ENCODE results near the gene ECI1.

Gene ECI1

DNA sequence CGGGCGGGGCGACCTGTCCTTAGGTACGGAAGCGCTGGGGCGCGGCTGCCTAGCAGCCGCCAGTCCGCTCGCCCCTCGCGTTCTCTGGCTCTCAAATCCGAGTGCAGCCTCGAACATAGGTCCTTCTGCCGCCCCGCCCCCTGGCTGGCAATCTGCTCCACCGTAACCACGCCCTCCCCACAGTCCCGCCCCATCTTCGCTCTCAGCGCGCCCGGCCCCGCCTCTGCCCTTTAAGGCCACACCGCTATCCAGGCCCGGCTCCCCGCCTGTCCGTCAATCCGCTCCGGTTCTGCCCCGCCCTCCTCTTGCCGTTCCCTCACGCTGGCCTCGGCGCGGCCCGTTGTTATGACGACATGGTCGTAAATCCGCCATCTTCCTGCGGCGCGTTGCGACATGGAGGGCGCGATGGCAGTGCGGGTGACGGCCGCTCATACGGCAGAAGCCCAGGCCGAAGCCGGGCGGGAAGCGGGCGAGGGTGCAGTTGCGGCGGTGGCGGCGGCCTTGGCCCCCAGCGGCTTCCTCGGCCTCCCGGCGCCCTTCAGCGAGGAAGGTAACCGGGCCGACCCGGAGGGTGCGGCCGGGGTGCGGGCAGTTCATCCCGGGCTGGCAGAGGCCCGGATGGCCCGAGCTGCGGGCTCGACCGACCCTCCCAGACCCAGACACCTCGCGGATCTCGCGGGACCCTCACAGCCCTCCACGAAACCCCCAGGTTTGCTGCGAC is 28.0 kb downstream of the ECI1 start, which contains the start of gene E4F1:
TSS of gene E4F1 (plus strand) at position 371 of the 721 bp plus-strand sequence. CDS start at position 394, 23 bp downstream.
- Histone ChIP-seq H3K56ac (ENCODE audit: low read length) (peak within 1 kb of the TSS; percentile 94), H2BK120ac (ENCODE audit: low read depth, low read length) (no peak within 1 kb of the TSS), H4K8ac (ENCODE audit: low read depth, low read length) (no peak within 1 kb of the TSS), H3K79me2 (ENCODE audit: control insufficient read depth, insufficient read depth, low read length) (peaks cover 21% of the 10 kb centered on the region), H4K5ac (ENCODE audit: low read length) (no peak within 1 kb of the TSS), H2AK5ac (ENCODE audit: low read length) (no peak within 1 kb of the TSS), H3K36me3 (ENCODE audit: control insufficient read depth, insufficient read depth, low read length) (no peaks in the 10 kb centered on the region), H2BK15ac (replicated peaks; ENCODE audit: low read depth) (no peak within 1 kb of the TSS), H3K27me3 (ENCODE audit: insufficient read depth, low read length, poor library complexity) (no peaks in the 10 kb centered on the region), H3K27ac (ENCODE audit: low read depth, low read length) (peak within 1 kb of the TSS; percentile 14), H3K4me3 (ENCODE audit: low read length) (peak within 1 kb of the TSS; percentile 93), H3K4me2 (ENCODE audit: low read length) (peak within 1 kb of the TSS; percentile 90), H3K9ac (ENCODE audit: low read length) (peak within 1 kb of the TSS; percentile 93), H3K4ac (ENCODE audit: low read depth, low read length) (no peak within 1 kb of the TSS), H3K18ac (ENCODE audit: low read length) (peak within 1 kb of the TSS; percentile 22), H3K23ac (ENCODE audit: low read length) (no peak within 1 kb of the TSS), H2BK5ac (ENCODE audit: low read length) (no peak within 1 kb of the TSS), H3K4me1 (ENCODE audit: control insufficient read depth, low read depth, low read length) (no peaks in the 10 kb centered on the region), H3K79me1 (ENCODE audit: low read length) (peaks cover 15% of the 10 kb centered on the region)
- DNase-seq, result peak; percentile 100
- no CpG with 5 or more reads among the region's 82 CpGs for WGBS (ENCODE audit: extremely low coverage, insufficient coverage, low lambda C conversion rate)

DNA sequence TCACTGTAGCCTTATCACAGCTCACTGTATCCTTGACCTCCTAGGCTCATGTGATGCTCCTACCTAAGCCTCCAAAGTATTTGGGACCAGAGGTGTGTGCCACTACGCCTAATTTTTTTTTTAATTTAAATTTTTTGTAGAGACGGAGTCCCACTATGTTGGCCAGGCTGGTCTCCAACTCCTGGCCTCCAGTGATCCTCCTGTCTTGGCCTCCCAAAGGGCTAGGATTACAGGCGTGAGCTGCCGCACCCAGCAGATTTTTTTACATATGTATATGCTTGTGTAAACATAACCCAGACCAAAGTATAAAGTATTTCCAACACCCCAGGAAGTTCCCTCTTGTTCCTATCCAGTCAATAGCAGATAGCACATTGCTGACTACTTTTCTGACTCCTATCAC is 35.1 kb downstream of the ECI1 start:
- Histone ChIP-seq H2BK5ac (ENCODE audit: low read length) (no peak overlapping the region), H4K8ac (ENCODE audit: low read depth, low read length) (no peak overlapping the region), H3K56ac (ENCODE audit: low read length) (no peak overlapping the region), H3K4me2 (ENCODE audit: low read length) (no peak overlapping the region), H2BK120ac (ENCODE audit: low read depth, low read length) (no peak overlapping the region), H3K27me3 (ENCODE audit: insufficient read depth, low read length, poor library complexity) (no peaks in the 10 kb centered on the region), H2AK5ac (ENCODE audit: low read length) (no peak overlapping the region), H3K4ac (ENCODE audit: low read depth, low read length) (peak overlapping the region; percentile 24), H4K5ac (ENCODE audit: low read length) (no peak overlapping the region), H2BK15ac (replicated peaks; ENCODE audit: low read depth) (no peak overlapping the region), H3K18ac (ENCODE audit: low read length) (no peak overlapping the region), H3K79me2 (ENCODE audit: control insufficient read depth, insufficient read depth, low read length) (peaks cover 24% of the 10 kb centered on the region), H3K79me1 (ENCODE audit: low read length) (peaks cover 12% of the 10 kb centered on the region), H3K36me3 (ENCODE audit: control insufficient read depth, insufficient read depth, low read length) (peaks cover 3% of the 10 kb centered on the region), H3K4me3 (ENCODE audit: low read length) (no peak overlapping the region), H3K27ac (ENCODE audit: low read depth, low read length) (no peak overlapping the region), H3K4me1 (ENCODE audit: control insufficient read depth, low read depth, low read length) (peaks cover 3% of the 10 kb centered on the region), H3K9ac (ENCODE audit: low read length) (peak overlapping the region; percentile 40), H3K23ac (ENCODE audit: low read length) (no peak overlapping the region)
- no CpG with 5 or more reads among the region's 4 CpGs for WGBS (ENCODE audit: extremely low coverage, insufficient coverage, low lambda C conversion rate)
- no peak for DNase-seq

DNA sequence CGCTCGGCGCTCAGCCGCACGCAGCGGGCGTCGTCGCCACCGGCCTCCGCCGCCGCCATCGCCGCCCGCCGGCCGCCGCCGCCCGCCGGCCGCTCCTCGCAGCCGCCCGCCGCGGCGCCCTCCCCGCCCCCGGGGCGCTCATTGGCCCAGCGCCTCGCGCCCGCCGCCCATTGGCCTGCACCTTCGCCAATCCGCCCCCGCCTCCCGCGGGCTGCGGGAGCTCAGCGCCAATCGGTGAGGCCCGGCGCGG is 36.7 kb downstream of the ECI1 start, which contains the start of gene PGP:
TSS of gene PGP (minus strand) at position 122 of the 250 bp plus-strand sequence. CDS start at position 59, 63 bp downstream.
- peak within 1 kb of the TSS; percentile 95 for H3K4me3 ChIP-seq (ENCODE audit: low read length)
- H4K5ac ChIP-seq (ENCODE audit: low read length), result peak within 1 kb of the TSS; percentile 71
- H3K4me2 ChIP-seq (ENCODE audit: low read length), result peak within 1 kb of the TSS; percentile 85
- H3K27ac ChIP-seq (ENCODE audit: low read depth, low read length), result peak within 1 kb of the TSS; percentile 91
- H4K8ac ChIP-seq (ENCODE audit: low read depth, low read length), result no peak within 1 kb of the TSS
- H3K23ac ChIP-seq (ENCODE audit: low read length), result no peak within 1 kb of the TSS
- WGBS (ENCODE audit: extremely low coverage, insufficient coverage, low lambda C conversion rate), result no CpG with 5 or more reads among the region's 48 CpGs
- H3K36me3 ChIP-seq (ENCODE audit: control insufficient read depth, insufficient read depth, low read length), result peaks cover 3% of the 10 kb centered on the region
- peak within 1 kb of the TSS; percentile 78 for H2AK5ac ChIP-seq (ENCODE audit: low read length)
- H3K9ac ChIP-seq (ENCODE audit: low read length), result peak within 1 kb of the TSS; percentile 100
- no peak for DNase-seq
- H3K79me2 ChIP-seq (ENCODE audit: control insufficient read depth, insufficient read depth, low read length), result peaks cover 24% of the 10 kb centered on the region
- peaks cover 3% of the 10 kb centered on the region for H3K4me1 ChIP-seq (ENCODE audit: control insufficient read depth, low read depth, low read length)
- H3K18ac ChIP-seq (ENCODE audit: low read length), result peak within 1 kb of the TSS; percentile 82
- peak within 1 kb of the TSS; percentile 99 for H3K56ac ChIP-seq (ENCODE audit: low read length)
- H3K27me3 ChIP-seq (ENCODE audit: insufficient read depth, low read length, poor library complexity), result no peaks in the 10 kb centered on the region
- H2BK120ac ChIP-seq (ENCODE audit: low read depth, low read length), result no peak within 1 kb of the TSS
- peak within 1 kb of the TSS; percentile 97 for H3K4ac ChIP-seq (ENCODE audit: low read depth, low read length)
- peaks cover 12% of the 10 kb centered on the region for H3K79me1 ChIP-seq (ENCODE audit: low read length)
- peak within 1 kb of the TSS; percentile 96 for H2BK5ac ChIP-seq (ENCODE audit: low read length)
- H2BK15ac ChIP-seq (replicated peaks; ENCODE audit: low read depth), result no peak within 1 kb of the TSS

DNA sequence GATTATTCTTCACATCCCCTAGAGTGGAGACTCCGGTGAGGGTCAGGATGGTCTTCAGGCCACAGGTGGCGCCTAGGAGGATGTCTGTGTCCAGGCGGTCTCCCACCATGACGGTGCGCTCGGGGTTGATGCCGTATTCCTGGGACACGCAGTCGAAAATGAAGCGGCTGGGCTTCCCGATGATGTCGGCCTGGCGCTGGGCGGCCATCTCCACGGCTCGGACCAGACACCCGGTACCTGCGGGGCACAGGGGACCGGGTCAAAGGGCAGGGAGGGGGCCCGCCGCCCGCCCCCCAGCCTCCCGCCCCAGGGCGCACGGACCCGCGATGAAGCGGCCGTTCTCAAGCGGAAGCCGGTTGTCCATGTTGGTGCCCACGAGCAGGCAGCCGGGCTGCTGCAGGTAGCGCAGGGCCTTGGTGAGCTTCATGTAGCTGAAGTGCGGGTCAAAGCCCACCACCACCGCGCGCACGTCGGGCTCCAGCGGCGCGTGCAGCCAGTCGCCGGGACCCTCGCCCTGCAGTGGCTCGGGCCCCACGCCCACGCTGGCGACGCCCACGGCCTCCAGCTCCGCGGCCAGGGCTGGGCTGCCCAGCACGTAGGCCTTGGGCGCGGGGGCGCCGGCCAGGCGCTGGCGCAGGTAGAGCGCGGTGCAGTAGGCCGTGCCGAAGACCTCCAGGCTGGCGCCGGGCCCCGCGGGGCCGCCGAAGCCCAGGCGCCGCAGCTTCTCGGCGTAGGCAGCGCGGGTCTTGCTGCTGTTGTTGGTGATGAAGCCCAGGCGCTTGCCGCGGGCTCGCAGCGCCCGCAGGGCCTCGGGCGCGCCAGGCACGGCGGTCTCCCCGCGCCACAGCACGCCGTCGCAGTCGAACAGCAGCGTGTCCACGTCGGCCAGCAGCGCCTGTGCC is 37.3 kb downstream of the ECI1 start:
- peak overlapping the region; percentile 82 for H2BK5ac ChIP-seq (ENCODE audit: low read length)
- H4K8ac ChIP-seq (ENCODE audit: low read depth, low read length), result no peak overlapping the region
- H3K9ac ChIP-seq (ENCODE audit: low read length), result peak overlapping the region; percentile 98
- no peak overlapping the region for H2AK5ac ChIP-seq (ENCODE audit: low read length)
- H2BK120ac ChIP-seq (ENCODE audit: low read depth, low read length), result no peak overlapping the region
- no peak overlapping the region for H3K23ac ChIP-seq (ENCODE audit: low read length)
- peak overlapping the region; percentile 85 for H3K4me2 ChIP-seq (ENCODE audit: low read length)
- peak overlapping the region; percentile 99 for H3K56ac ChIP-seq (ENCODE audit: low read length)
- H3K4ac ChIP-seq (ENCODE audit: low read depth, low read length), result peak overlapping the region; percentile 97
- H3K79me2 ChIP-seq (ENCODE audit: control insufficient read depth, insufficient read depth, low read length), result peaks cover 24% of the 10 kb centered on the region
- H3K4me1 ChIP-seq (ENCODE audit: control insufficient read depth, low read depth, low read length), result peaks cover 3% of the 10 kb centered on the region
- H3K27me3 ChIP-seq (ENCODE audit: insufficient read depth, low read length, poor library complexity), result no peaks in the 10 kb centered on the region
- peak overlapping the region; percentile 72 for H3K27ac ChIP-seq (ENCODE audit: low read depth, low read length)
- H3K18ac ChIP-seq (ENCODE audit: low read length), result peak overlapping the region; percentile 82
- peak overlapping the region; percentile 95 for H3K4me3 ChIP-seq (ENCODE audit: low read length)
- DNase-seq, result peak; percentile 47
- no peak overlapping the region for H2BK15ac ChIP-seq (replicated peaks; ENCODE audit: low read depth)
- no CpG with 5 or more reads among the region's 98 CpGs for WGBS (ENCODE audit: extremely low coverage, insufficient coverage, low lambda C conversion rate)
- peaks cover 12% of the 10 kb centered on the region for H3K79me1 ChIP-seq (ENCODE audit: low read length)
- peaks cover 3% of the 10 kb centered on the region for H3K36me3 ChIP-seq (ENCODE audit: control insufficient read depth, insufficient read depth, low read length)
- no peak overlapping the region for H4K5ac ChIP-seq (ENCODE audit: low read length)

DNA sequence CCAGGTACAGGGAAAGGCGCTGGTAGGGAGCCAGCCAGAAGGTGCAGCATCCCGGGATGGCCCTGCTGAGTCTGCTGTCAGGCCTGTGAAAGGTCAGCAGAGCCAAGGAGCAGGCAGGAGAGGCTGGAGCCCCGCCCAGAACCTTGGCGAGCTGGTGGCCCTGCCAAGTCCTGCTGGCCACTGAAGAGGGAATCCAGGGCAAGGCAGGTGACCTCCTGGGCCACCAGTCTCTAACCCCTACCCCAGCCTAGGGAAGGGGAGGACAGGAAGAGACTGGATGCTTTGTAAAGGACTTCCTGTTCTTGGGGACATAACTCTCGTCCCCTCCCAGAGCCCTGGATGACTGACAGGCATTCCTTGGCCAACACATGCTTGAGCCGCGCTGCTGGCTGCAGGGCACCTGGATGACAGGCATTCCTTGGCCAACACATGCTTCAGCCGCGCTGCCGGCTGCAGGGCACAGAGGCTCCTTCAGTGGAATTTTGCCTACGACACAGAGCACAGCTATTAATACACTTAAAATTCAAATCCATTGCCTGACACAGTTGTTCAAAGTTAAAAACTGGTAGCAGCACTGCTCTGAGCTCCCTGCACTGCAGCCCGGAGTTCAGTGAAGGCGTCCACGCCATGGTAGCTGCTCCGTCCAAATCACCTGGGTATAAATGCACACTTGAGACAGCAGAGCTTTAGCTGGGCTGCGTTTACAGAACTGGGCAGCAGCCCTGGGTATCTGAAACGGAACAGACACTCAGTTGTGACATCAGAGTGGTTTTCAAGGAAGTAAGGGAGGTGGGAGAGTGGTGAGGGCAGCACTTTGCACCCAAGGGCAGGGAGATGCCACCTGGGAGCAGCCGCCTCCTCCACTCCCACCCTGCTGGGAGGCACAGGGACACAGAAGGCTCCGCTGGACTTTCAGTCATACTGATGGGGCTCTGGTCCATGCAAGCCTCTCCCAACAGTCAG is 38.7 kb downstream of the ECI1 start:
- H2AK5ac ChIP-seq (ENCODE audit: low read length), result no peak overlapping the region
- DNase-seq, result peak; percentile 41

More for the DNA sequence above, 38.7 kb downstream of the ECI1 start:
- no peak overlapping the region for H4K5ac ChIP-seq (ENCODE audit: low read length)
- no peak overlapping the region for H2BK120ac ChIP-seq (ENCODE audit: low read depth, low read length)
- no peak overlapping the region for H3K23ac ChIP-seq (ENCODE audit: low read length)
- no peak overlapping the region for H3K4me3 ChIP-seq (ENCODE audit: low read length)
- no peak overlapping the region for H3K4ac ChIP-seq (ENCODE audit: low read depth, low read length)
- H3K27ac ChIP-seq (ENCODE audit: low read depth, low read length), result no peak overlapping the region
- peaks cover 12% of the 10 kb centered on the region for H3K79me1 ChIP-seq (ENCODE audit: low read length)
- H3K56ac ChIP-seq (ENCODE audit: low read length), result peak overlapping the region; percentile 51
- no peak overlapping the region for H3K18ac ChIP-seq (ENCODE audit: low read length)
- H3K9ac ChIP-seq (ENCODE audit: low read length), result peak overlapping the region; percentile 98
- no peak overlapping the region for H2BK5ac ChIP-seq (ENCODE audit: low read length)
- H4K8ac ChIP-seq (ENCODE audit: low read depth, low read length), result no peak overlapping the region
- H3K36me3 ChIP-seq (ENCODE audit: control insufficient read depth, insufficient read depth, low read length), result peaks cover 6% of the 10 kb centered on the region
- no peaks in the 10 kb centered on the region for H3K27me3 ChIP-seq (ENCODE audit: insufficient read depth, low read length, poor library complexity)
- peak overlapping the region; percentile 85 for H3K4me2 ChIP-seq (ENCODE audit: low read length)
- no CpG with 5 or more reads among the region's 19 CpGs for WGBS (ENCODE audit: extremely low coverage, insufficient coverage, low lambda C conversion rate)
- peaks cover 24% of the 10 kb centered on the region for H3K79me2 ChIP-seq (ENCODE audit: control insufficient read depth, insufficient read depth, low read length)
- H3K4me1 ChIP-seq (ENCODE audit: control insufficient read depth, low read depth, low read length), result peaks cover 3% of the 10 kb centered on the region
- H2BK15ac ChIP-seq (replicated peaks; ENCODE audit: low read depth), result no peak overlapping the region
